GM19193 (cell line): ENCODE results near the gene ARL6IP5.

Experiments used
- POLR2A ChIP-seq: IDR thresholded peaks from 4 replicates; pipeline ENCODE4 v1.6.1; 2011; ENCODE audit not compliant: insufficient read depth, insufficient read length; ENCODE audit errors: extremely low read depth

ARL6IP5 gene

GRCh38 chr3:69145688-69146087, 61.0 kb downstream of the ARL6IP5 start:
- TF ChIP-seq POLR2A, result no peak

GRCh38 chr3:69149586-69149985, 64.8 kb downstream of the ARL6IP5 start:
- TF ChIP-seq POLR2A, result no peak
